ENCODE results near the gene DMRT2.
A peak's percentile ranks its signal among the peaks of the same experiment; 100 is the strongest.

Gene DMRT2

GRCh38 chr9:1050125-1050895, at the start of gene DMRT2:
Gene DMRT2 (plus strand): TSS chr9:1050357. CDS start chr9:1051614, 1,257 bp downstream.
- DNase-seq (ENCODE audit: low read depth in 2 of 2), result no peak

- no peak for DNase-seq (ENCODE audit: low read depth in 2 of 2)
Measured at GRCh38 chr9:1001838-1002237, 48.3 kb upstream of the DMRT2 start.

- no peak for DNase-seq (ENCODE audit: low read depth in 2 of 2)
Measured at GRCh38 chr9:1002678-1003077, 47.5 kb upstream of the DMRT2 start.

GRCh38 chr9:1005043-1005667, 45.0 kb upstream of the DMRT2 start:
- DNase-seq (ENCODE audit: low read depth in 2 of 2), result no peak

- no peak for DNase-seq (ENCODE audit: low read depth in 2 of 2)
Measured at GRCh38 chr9:1007312-1007711, 42.8 kb upstream of the DMRT2 start.

- no peak for DNase-seq (ENCODE audit: low read depth in 2 of 2)
Measured at GRCh38 chr9:1008216-1008615, 41.9 kb upstream of the DMRT2 start.

GRCh38 chr9:1009101-1009707, 41.0 kb upstream of the DMRT2 start:
- DNase-seq (ENCODE audit: low read depth in 2 of 2), result peak; percentile 12 to 63

GRCh38 chr9:1013021-1013420, 37.1 kb upstream of the DMRT2 start:
- no peak for DNase-seq (ENCODE audit: low read depth in 2 of 2)

- no peak for DNase-seq (ENCODE audit: low read depth in 2 of 2)
Measured at GRCh38 chr9:1014225-1014624, 35.9 kb upstream of the DMRT2 start.

- no peak for DNase-seq (ENCODE audit: low read depth in 2 of 2)
Measured at GRCh38 chr9:1014640-1015039, 35.5 kb upstream of the DMRT2 start.

GRCh38 chr9:1018121-1018520, 32.0 kb upstream of the DMRT2 start:
- no peak for DNase-seq (ENCODE audit: low read depth in 2 of 2)

GRCh38 chr9:1024112-1024511, 26.0 kb upstream of the DMRT2 start:
- DNase-seq (ENCODE audit: low read depth in 2 of 2), result no peak

GRCh38 chr9:1025131-1025530, 25.0 kb upstream of the DMRT2 start:
- DNase-seq (ENCODE audit: low read depth in 2 of 2), result no peak

- DNase-seq (ENCODE audit: low read depth in 2 of 2), result no peak
Measured at GRCh38 chr9:1026219-1026618, 23.9 kb upstream of the DMRT2 start.

GRCh38 chr9:1028501-1029190, 21.5 kb upstream of the DMRT2 start:
- no peak for DNase-seq (ENCODE audit: low read depth in 2 of 2)

GRCh38 chr9:1031951-1032601, 18.1 kb upstream of the DMRT2 start:
- no peak for DNase-seq (ENCODE audit: low read depth in 2 of 2)

GRCh38 chr9:1034271-1034670, 15.9 kb upstream of the DMRT2 start:
- no peak for DNase-seq (ENCODE audit: low read depth in 2 of 2)

- no peak for DNase-seq (ENCODE audit: low read depth in 2 of 2)
Measured at GRCh38 chr9:1039589-1039988, 10.6 kb upstream of the DMRT2 start.

- DNase-seq (ENCODE audit: low read depth in 2 of 2), result no peak
Measured at GRCh38 chr9:1042466-1042865, 7.7 kb upstream of the DMRT2 start.

- DNase-seq (ENCODE audit: low read depth in 2 of 2), result no peak
Measured at GRCh38 chr9:1044643-1045042, 5.5 kb upstream of the DMRT2 start.

GRCh38 chr9:1046639-1047572, 3.3 kb upstream of the DMRT2 start:
- DNase-seq (ENCODE audit: low read depth in 2 of 2), result no peak
